Measurements from ENCODE around the gene CCDC7.

DNA sequence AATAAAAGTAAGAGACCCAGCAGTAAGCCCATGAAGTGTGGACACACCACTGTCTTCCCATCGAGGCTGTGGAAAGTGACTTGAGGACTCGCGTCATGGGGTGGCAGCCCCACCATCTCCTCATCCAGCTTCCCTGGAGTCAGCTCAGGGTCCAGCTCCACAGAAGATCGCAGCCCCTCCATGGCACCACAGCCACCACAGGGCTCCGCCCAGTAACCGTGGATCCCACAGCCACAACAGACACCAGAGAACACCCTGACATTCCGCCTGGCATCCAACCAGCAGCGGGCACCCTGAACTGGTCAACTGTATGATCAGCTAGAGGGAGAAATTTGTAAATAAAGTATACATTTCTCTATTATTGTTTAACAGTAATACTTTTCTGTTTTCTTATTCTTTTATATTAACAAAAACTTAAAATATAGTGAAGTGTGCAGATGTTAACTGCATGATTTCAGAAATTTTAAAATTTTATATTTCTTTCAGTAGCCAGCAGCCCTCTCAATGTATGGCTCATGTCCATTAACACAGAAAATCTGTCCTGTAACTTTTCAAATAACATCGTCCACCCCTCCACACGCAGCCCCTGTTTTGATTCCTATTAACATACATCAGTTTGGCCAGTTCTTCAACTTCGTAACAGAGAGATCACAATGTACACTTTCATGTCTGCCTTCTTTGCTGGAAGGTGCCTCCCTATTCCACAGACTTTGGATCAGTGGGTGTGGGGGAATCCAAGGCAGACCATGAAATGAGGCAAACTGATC, 442.4 kb downstream of the CCDC7 start:
- TF ChIP-seq POLR2A (IDR thresholded peaks at IDR 0.05) = no peak
- TF ChIP-seq, protein P1, sequence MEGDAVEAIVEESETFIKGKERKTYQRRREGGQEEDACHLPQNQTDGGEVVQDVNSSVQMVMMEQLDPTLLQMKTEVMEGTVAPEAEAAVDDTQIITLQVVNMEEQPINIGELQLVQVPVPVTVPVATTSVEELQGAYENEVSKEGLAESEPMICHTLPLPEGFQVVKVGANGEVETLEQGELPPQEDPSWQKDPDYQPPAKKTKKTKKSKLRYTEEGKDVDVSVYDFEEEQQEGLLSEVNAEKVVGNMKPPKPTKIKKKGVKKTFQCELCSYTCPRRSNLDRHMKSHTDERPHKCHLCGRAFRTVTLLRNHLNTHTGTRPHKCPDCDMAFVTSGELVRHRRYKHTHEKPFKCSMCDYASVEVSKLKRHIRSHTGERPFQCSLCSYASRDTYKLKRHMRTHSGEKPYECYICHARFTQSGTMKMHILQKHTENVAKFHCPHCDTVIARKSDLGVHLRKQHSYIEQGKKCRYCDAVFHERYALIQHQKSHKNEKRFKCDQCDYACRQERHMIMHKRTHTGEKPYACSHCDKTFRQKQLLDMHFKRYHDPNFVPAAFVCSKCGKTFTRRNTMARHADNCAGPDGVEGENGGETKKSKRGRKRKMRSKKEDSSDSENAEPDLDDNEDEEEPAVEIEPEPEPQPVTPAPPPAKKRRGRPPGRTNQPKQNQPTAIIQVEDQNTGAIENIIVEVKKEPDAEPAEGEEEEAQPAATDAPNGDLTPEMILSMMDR (IDR thresholded peaks at IDR 0.05) = no peak
